Measurements from ENCODE around the gene NEDD4L. TPM values are rescaled to one million over a fixed set of nuclear protein-coding genes. Genes with fewer than 3 reads are reported as not detected.

The NEDD4L gene
- total RNA-seq, 1 experiment from 2014 or later = 108 TPM

DNA sequence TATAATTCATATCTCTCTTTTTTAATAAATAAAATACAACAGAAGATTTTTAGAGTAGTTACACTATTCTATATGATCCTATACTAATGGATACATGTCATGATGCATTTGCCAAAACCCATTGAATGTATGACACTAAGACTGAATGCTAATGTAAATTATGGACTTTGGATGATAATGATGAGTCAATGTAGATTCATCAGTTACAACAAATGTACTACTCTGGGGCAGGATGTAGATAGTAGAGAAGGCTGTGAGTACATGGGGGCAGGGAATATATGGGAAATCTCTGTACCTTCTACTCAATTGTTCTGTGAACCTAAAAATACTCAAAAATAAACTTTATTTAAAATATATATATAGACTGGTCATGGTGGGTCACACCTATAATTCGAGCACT is 45.6 kb upstream of the NEDD4L start:
- no peaks in the 10 kb centered on the region for H3K4me1 Mint-ChIP-seq (ENCODE audit: insufficient read depth, unreplicated experiment)
- peak; percentile 14 for DNase-seq (ENCODE audit: unreplicated experiment)
- H3K27ac Mint-ChIP-seq (ENCODE audit: low read depth, unreplicated experiment) = no peak overlapping the region
- TF ChIP-seq, protein P1, sequence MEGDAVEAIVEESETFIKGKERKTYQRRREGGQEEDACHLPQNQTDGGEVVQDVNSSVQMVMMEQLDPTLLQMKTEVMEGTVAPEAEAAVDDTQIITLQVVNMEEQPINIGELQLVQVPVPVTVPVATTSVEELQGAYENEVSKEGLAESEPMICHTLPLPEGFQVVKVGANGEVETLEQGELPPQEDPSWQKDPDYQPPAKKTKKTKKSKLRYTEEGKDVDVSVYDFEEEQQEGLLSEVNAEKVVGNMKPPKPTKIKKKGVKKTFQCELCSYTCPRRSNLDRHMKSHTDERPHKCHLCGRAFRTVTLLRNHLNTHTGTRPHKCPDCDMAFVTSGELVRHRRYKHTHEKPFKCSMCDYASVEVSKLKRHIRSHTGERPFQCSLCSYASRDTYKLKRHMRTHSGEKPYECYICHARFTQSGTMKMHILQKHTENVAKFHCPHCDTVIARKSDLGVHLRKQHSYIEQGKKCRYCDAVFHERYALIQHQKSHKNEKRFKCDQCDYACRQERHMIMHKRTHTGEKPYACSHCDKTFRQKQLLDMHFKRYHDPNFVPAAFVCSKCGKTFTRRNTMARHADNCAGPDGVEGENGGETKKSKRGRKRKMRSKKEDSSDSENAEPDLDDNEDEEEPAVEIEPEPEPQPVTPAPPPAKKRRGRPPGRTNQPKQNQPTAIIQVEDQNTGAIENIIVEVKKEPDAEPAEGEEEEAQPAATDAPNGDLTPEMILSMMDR (IDR thresholded peaks at IDR 0.05; ENCODE audit: unreplicated experiment) = no peak
- no peaks in the 10 kb centered on the region for H3K27me3 Mint-ChIP-seq (ENCODE audit: insufficient read depth, unreplicated experiment)
- H3K36me3 Mint-ChIP-seq (ENCODE audit: insufficient read depth, unreplicated experiment) = no peaks in the 10 kb centered on the region
- H3K9me3 Mint-ChIP-seq (ENCODE audit: unreplicated experiment) = no peaks in the 10 kb centered on the region
- intact Hi-C loops (cut with micrococcal nuclease) = no loop called here
- no peak overlapping the region for H3K4me3 Mint-ChIP-seq (ENCODE audit: unreplicated experiment)
- CTCF ChIA-PET = no interaction called here
- BruUV-seq (replicated peaks) = no TSS peak
- POLR2A ChIA-PET = no interaction called here

DNA sequence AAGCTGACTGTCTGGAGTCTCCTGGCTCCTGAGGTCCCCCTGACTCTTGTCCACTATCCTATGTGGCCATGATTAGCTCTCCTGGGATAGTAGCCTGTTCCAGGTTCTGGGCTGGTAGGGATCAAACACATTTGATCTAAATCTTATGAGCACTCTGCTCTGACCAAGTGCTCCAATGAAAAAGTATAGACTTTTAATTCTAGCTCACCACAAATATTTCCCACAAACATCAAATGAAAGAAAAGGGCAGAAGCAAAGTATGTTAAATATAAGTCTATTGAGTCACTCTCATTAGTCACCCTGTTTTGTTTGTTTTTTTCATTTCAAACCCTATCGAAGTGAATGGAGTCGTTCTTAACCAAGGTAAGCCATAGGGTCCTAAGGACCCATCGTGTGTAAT is 39.7 kb upstream of the NEDD4L start:
- BruUV-seq (replicated peaks) = no TSS peak
- no peaks in the 10 kb centered on the region for H3K27me3 Mint-ChIP-seq (ENCODE audit: insufficient read depth, unreplicated experiment)
- POLR2A ChIA-PET = interaction anchor here (0.6 to 1.9 kb wide), 3 partner anchors 9 to 120 kb away, joined by 3 to 5 read pairs (median 4); no protein-coding TSS in a partner anchor

DNA sequence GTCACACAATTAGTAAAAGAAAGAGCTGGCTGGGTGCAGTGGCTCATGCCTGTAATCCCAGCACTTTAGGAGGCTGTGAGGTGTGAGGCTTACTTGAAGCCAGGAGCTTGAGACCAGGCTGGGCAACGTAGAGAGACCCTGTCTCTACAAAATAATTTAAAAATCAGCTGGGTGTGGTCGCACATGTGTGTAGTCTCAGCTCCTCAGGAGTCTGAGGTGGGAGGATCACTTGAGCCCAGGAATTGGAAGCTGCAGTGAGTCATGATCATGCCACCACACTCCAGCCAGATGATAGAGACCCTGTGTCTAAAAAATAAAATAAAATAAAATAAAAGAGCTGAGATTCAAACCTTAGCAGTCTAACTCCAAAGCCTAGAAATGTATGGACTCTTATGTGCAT is 39.0 kb upstream of the NEDD4L start:
- ChIA-PET CTCF (interaction anchor here (0.5 to 1.1 kb wide), 5 partner anchors 42 to 665 kb away, joined by 3 to 5 read pairs (median 3); no protein-coding TSS in a partner anchor), POLR2A (interaction anchor here (0.7 to 1.9 kb wide), 2 partner anchors 8 to 104 kb away, joined by 3 to 5 read pairs; no protein-coding TSS in a partner anchor)
- TF ChIP-seq, protein P1 (IDR thresholded peaks at IDR 0.05; ENCODE audit: unreplicated experiment) = no peak
- Mint-ChIP-seq H3K27ac (ENCODE audit: low read depth, unreplicated experiment) (peak overlapping the region; percentile 50), H3K4me1 (ENCODE audit: insufficient read depth, unreplicated experiment) (peaks cover 13% of the 10 kb centered on the region), H3K27me3 (ENCODE audit: insufficient read depth, unreplicated experiment) (no peaks in the 10 kb centered on the region), H3K36me3 (ENCODE audit: insufficient read depth, unreplicated experiment) (no peaks in the 10 kb centered on the region), H3K4me3 (ENCODE audit: unreplicated experiment) (no peak overlapping the region), H3K9me3 (ENCODE audit: unreplicated experiment) (no peaks in the 10 kb centered on the region)
- intact Hi-C loops (cut with micrococcal nuclease) = no loop called here
- no TSS peak for BruUV-seq (replicated peaks)
- peak; percentile 47 for DNase-seq (ENCODE audit: unreplicated experiment)

More for the DNA sequence above, 39.7 kb upstream of the NEDD4L start:
- DNase-seq (ENCODE audit: unreplicated experiment) = peak; percentile 68
- H3K9me3 Mint-ChIP-seq (ENCODE audit: unreplicated experiment) = no peaks in the 10 kb centered on the region
- TF ChIP-seq, protein P1 (IDR thresholded peaks at IDR 0.05; ENCODE audit: unreplicated experiment) = no peak
- H3K4me1 Mint-ChIP-seq (ENCODE audit: insufficient read depth, unreplicated experiment) = peaks cover 13% of the 10 kb centered on the region
- CTCF ChIA-PET = interaction anchor here (0.6 to 1.1 kb wide), 3 partner anchors 85 to 177 kb away, joined by 3 to 4 read pairs (median 3); no protein-coding TSS in a partner anchor
- intact Hi-C loops (cut with micrococcal nuclease) = no loop called here
- H3K27ac Mint-ChIP-seq (ENCODE audit: low read depth, unreplicated experiment) = peak overlapping the region; percentile 50
- H3K36me3 Mint-ChIP-seq (ENCODE audit: insufficient read depth, unreplicated experiment) = no peaks in the 10 kb centered on the region
- no peak overlapping the region for H3K4me3 Mint-ChIP-seq (ENCODE audit: unreplicated experiment)

DNA sequence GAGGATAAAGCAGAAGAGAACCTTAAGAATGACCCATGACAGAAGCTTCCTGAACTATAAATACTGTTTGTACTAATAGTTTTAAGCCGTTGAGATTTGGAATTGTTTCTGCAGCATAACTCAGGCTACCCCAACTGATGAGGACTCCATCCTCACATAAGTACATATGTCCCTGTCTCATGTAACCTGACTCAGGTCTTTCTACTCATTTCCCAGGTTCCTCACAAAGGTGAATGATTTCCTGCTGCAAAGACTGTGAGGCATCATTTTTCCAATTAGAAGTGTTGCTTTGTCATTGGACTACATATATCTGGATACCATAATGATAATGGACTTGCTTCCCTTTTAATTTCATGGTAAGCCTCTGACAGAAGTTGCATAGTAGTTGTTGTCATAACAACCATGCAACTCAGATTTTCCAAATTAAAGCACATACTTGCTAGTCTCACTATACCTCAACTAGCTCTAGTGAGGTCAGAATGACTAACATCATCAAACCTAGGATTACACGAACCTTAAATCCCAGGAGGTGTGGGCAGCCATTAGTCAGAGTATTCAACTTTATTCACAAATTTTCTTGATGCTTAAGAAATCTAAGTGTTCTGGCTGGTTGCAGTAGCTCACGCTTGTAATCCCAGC is 38.0 kb upstream of the NEDD4L start:
- ChIA-PET POLR2A (no interaction called here), CTCF (interaction anchor here (1.0 to 1.1 kb wide), 2 partner anchors 43 to 54 kb away, joined by 3 to 5 read pairs; no protein-coding TSS in a partner anchor)
- peak; percentile 50 for DNase-seq (ENCODE audit: unreplicated experiment)
- TF ChIP-seq, protein P1 (IDR thresholded peaks at IDR 0.05; ENCODE audit: unreplicated experiment) = no peak
- Mint-ChIP-seq H3K36me3 (ENCODE audit: insufficient read depth, unreplicated experiment) (no peaks in the 10 kb centered on the region), H3K27ac (ENCODE audit: low read depth, unreplicated experiment) (no peak overlapping the region), H3K4me1 (ENCODE audit: insufficient read depth, unreplicated experiment) (peaks cover 13% of the 10 kb centered on the region), H3K27me3 (ENCODE audit: insufficient read depth, unreplicated experiment) (no peaks in the 10 kb centered on the region), H3K4me3 (ENCODE audit: unreplicated experiment) (no peak overlapping the region), H3K9me3 (ENCODE audit: unreplicated experiment) (no peaks in the 10 kb centered on the region)
- no TSS peak for BruUV-seq (replicated peaks)
- intact Hi-C loops (cut with micrococcal nuclease) = no loop called here

Measured in MCF 10A (cell line).